IMR-90 (cell line): ENCODE measurements around the gene FBXL16. TPM values are rescaled to one million over a fixed set of nuclear protein-coding genes. Genes with fewer than 3 reads are reported as not detected.

Experiments used
- ATAC-seq: fragments of 200-7000 bp; cut with Tn5 transposase; 2 replicates; pipeline ENCODE4 v1.9.1; 2020; ENCODE audit warnings: low read depth, mild to moderate bottlenecking, moderate library complexity
- BruUV-seq: library from RNA; stranded (reverse); fragments of 400-500 nt; replicated peaks from 2 replicates; lab custom pipeline; 2021; lab: Mats Ljungman, UMichigan
- CTCF ChIA-PET: fragments of 300-600 bp; formaldehyde crosslinking; extraction: SDS; loops from one replicate; lab custom pipeline; 2021; ENCODE audit warnings: antibody characterized with exemption; lab: Yijun Ruan, JAX
- POLR2A ChIA-PET: fragments of 300-600 bp; sonication (Branson Sonifier 250); formaldehyde crosslinking; loops from one replicate; lab custom pipeline; 2022; ENCODE audit warnings: antibody characterized with exemption; ENCODE audit not compliant: unreplicated experiment; lab: Charles Lee
- DNase-seq: peaks from one replicate; pipeline ENCODE4 v3.0.0; 2013
- H2AFZ ChIP-seq: replicated peaks from 2 replicates; pipeline ENCODE3; 2013; ENCODE audit warnings: low read length, mild to moderate bottlenecking; ENCODE audit not compliant: poor library complexity
- H2AK5ac ChIP-seq: 2 replicates; pipeline ENCODE4 v1.6.1; 2013; ENCODE audit warnings: low read depth, low read length, inconsistent platforms
- H2AK9ac ChIP-seq: replicated peaks from 2 replicates; pipeline ENCODE3; 2013; ENCODE audit warnings: mild to moderate bottlenecking, low read depth, low read length, moderate library complexity; ENCODE audit not compliant: poor library complexity
- H2BK120ac ChIP-seq: 2 replicates; pipeline ENCODE4 v1.6.1; 2013; ENCODE audit warnings: low read depth, low read length, inconsistent platforms
- H2BK15ac ChIP-seq: 3 replicates; pipeline ENCODE4 v1.6.1; 2013; ENCODE audit warnings: low read depth, low read length, inconsistent platforms
- H2BK20ac ChIP-seq: 2 replicates; pipeline ENCODE4 v1.6.1; 2013; ENCODE audit warnings: low read depth, mild to moderate bottlenecking, inconsistent platforms, low read length, moderate library complexity
- H2BK5ac ChIP-seq: 2 replicates; pipeline ENCODE4 v1.6.1; 2013; ENCODE audit warnings: mild to moderate bottlenecking, low read depth, low read length, inconsistent platforms; ENCODE audit not compliant: poor library complexity, severe bottlenecking
- H3K14ac ChIP-seq: replicated peaks from 2 replicates; pipeline ENCODE4 v1.6.1; 2013; ENCODE audit warnings: low read depth, low read length, inconsistent platforms
- H3K18ac ChIP-seq: 2 replicates; pipeline ENCODE4 v1.6.1; 2013; ENCODE audit warnings: low read depth, low read length, control low read depth
- H3K23ac ChIP-seq: 2 replicates; pipeline ENCODE4 v1.6.1; 2013; ENCODE audit warnings: low read depth, low read length, inconsistent platforms
- H3K27ac ChIP-seq: 2 replicates; pipeline ENCODE4 v1.5.1; 2013; ENCODE audit warnings: mild to moderate bottlenecking, control low read depth, low read length; ENCODE audit not compliant: insufficient read depth
- H3K27me3 ChIP-seq: 2 replicates; pipeline ENCODE4 v1.6.1; 2013; ENCODE audit warnings: low read length; ENCODE audit not compliant: control insufficient read depth, insufficient read depth
- H3K36me3 ChIP-seq: 2 replicates; pipeline ENCODE4 v1.6.1; 2013; ENCODE audit warnings: low read length, mixed read lengths; ENCODE audit not compliant: control insufficient read depth, insufficient read depth
- H3K4ac ChIP-seq: 2 replicates; pipeline ENCODE4 v1.6.1; 2013; ENCODE audit warnings: low read depth, low read length, inconsistent platforms
- H3K4me1 ChIP-seq: 2 replicates; pipeline ENCODE4 v1.6.1; 2013; ENCODE audit warnings: low read length, mixed read lengths; ENCODE audit not compliant: control insufficient read depth, insufficient read depth
- H3K4me2 ChIP-seq: 2 replicates; pipeline ENCODE4 v1.6.1; 2013; ENCODE audit warnings: low read depth, mild to moderate bottlenecking, control low read depth, low read length, moderate library complexity
- H3K4me3 ChIP-seq: 2 replicates; pipeline ENCODE4 v1.5.1; 2013; ENCODE audit warnings: low read depth, mild to moderate bottlenecking, control low read depth, low read length, moderate library complexity; ENCODE audit not compliant: insufficient read depth
- H3K56ac ChIP-seq: 2 replicates; pipeline ENCODE4 v1.6.1; 2013; ENCODE audit warnings: low read length, inconsistent platforms; ENCODE audit not compliant: insufficient read depth; ENCODE audit errors: extremely low read depth
- H3K79me1 ChIP-seq, 2 experiments: 2 replicates each; pipeline ENCODE4 v1.6.1; 2013; ENCODE audit warnings: low read length in 2 of 2, inconsistent platforms in 1 of 2, low read depth in 1 of 2
- H3K9ac ChIP-seq: 2 replicates; pipeline ENCODE4 v1.6.1; 2013; ENCODE audit warnings: low read depth, low read length, control low read depth
- H3K9me1 ChIP-seq: 2 replicates; pipeline ENCODE4 v1.6.1; 2013; ENCODE audit warnings: low read length, inconsistent platforms; ENCODE audit not compliant: insufficient read depth
- H3K9me3 ChIP-seq: 2 replicates; pipeline ENCODE4 v1.6.1; 2013; ENCODE audit warnings: low read length; ENCODE audit not compliant: control insufficient read depth, insufficient read depth
- H4K20me1 ChIP-seq: 2 replicates; pipeline ENCODE4 v1.6.1; 2013; ENCODE audit warnings: low read length, inconsistent platforms; ENCODE audit not compliant: insufficient read depth
- H4K5ac ChIP-seq: 2 replicates; pipeline ENCODE4 v1.6.1; 2013; ENCODE audit warnings: mild to moderate bottlenecking, low read depth, low read length, control low read depth
- H4K8ac ChIP-seq, 2 experiments: 2 replicates each; pipeline ENCODE4 v1.6.1; 2013; ENCODE audit warnings: low read depth in 2 of 2, low read length in 2 of 2, control low read depth in 1 of 2, inconsistent platforms in 1 of 2
- H4K91ac ChIP-seq: 2 replicates; pipeline ENCODE4 v1.6.1; 2013; ENCODE audit warnings: low read depth, low read length, inconsistent platforms; ENCODE audit not compliant: insufficient read depth
- BHLHE40 ChIP-seq: fragments of 150-350 bp; IDR thresholded peaks from 2 replicates; pipeline ENCODE4 v1.6.1; 2016; ENCODE audit warnings: mild to moderate bottlenecking, low read depth, low read length
- CEBPB ChIP-seq: IDR thresholded peaks from 2 replicates; pipeline ENCODE4 v1.6.1; 2012; ENCODE audit warnings: low read depth, low read length, improper control_type of control experiment
- CHD1 ChIP-seq: IDR thresholded peaks from 2 replicates; pipeline ENCODE4 v1.6.1; 2012; ENCODE audit warnings: low read depth, low read length, improper control_type of control experiment
- CTCF ChIP-seq: conservative IDR thresholded peaks from 2 replicates; pipeline ENCODE4 v1.5.1; 2012; ENCODE audit warnings: mild to moderate bottlenecking, low read depth, low read length, improper control_type of control experiment
- ELK1 ChIP-seq: fragments of 150-350 bp; IDR thresholded peaks from 2 replicates; pipeline ENCODE4 v1.6.1; 2016; ENCODE audit warnings: low read depth, mild to moderate bottlenecking, low read length, moderate library complexity, borderline replicate concordance
- FOS ChIP-seq: fragments of 150-350 bp; IDR thresholded peaks from 2 replicates; pipeline ENCODE4 v1.6.1; 2016; ENCODE audit warnings: low read depth, low read length
- MAFK ChIP-seq: IDR thresholded peaks from 2 replicates; pipeline ENCODE4 v1.6.1; 2012; ENCODE audit warnings: low read depth, low read length, improper control_type of control experiment
- MXI1 ChIP-seq: IDR thresholded peaks from 2 replicates; pipeline ENCODE4 v1.6.1; 2012; ENCODE audit warnings: low read depth, mild to moderate bottlenecking, low read length, moderate library complexity, borderline replicate concordance
- NFE2L2 ChIP-seq: fragments of 150-350 bp; IDR thresholded peaks from 2 replicates; pipeline ENCODE4 v1.6.1; 2016; ENCODE audit warnings: low read depth, mild to moderate bottlenecking, low read length
- POLR2A ChIP-seq: IDR thresholded peaks from 2 replicates; pipeline ENCODE4 v1.6.1; 2012; ENCODE audit warnings: mild to moderate bottlenecking, low read depth, low read length
- RAD21 ChIP-seq: IDR thresholded peaks from 2 replicates; pipeline ENCODE4 v1.6.1; 2012; ENCODE audit warnings: low read length, improper control_type of control experiment
- RCOR1 ChIP-seq: IDR thresholded peaks from 2 replicates; pipeline ENCODE4 v1.6.1; 2012; ENCODE audit warnings: mild to moderate bottlenecking, low read length, improper control_type of control experiment; ENCODE audit not compliant: insufficient replicate concordance
- RFX5 ChIP-seq: IDR thresholded peaks from 2 replicates; pipeline ENCODE4 v1.8.0; 2012; ENCODE audit warnings: low read depth, mild to moderate bottlenecking, low read length, moderate library complexity
- SMC3 ChIP-seq: fragments of 150-350 bp; IDR thresholded peaks from 2 replicates; pipeline ENCODE4 v1.6.1; 2016; ENCODE audit warnings: low read depth, mild to moderate bottlenecking, antibody characterized with exemption, low read length, moderate library complexity
- USF2 ChIP-seq: fragments of 150-350 bp; IDR thresholded peaks from 2 replicates; pipeline ENCODE4 v1.6.1; 2017; ENCODE audit warnings: mild to moderate bottlenecking, antibody characterized with exemption, low read length, low read depth
- WGBS, 2 experiments: methylation state at CpG; one replicate each; pipeline versions ENCODE4 v1.1.5 to v1.1.7; 2013; ENCODE audit warnings: missing lambda C conversion rate in 2 of 2; ENCODE audit not compliant: insufficient read length in 1 of 2; ENCODE audit errors: extremely low coverage in 2 of 2; 5-methylcytosine and 5-hydroxymethylcytosine counted together
- dilution Hi-C: fragments of 300-500 bp; cut with HindIII; formaldehyde crosslinking; loops from one replicate; pipeline ENCODE4 v1.14.3; 2018; ENCODE audit warnings: low sequenced_read_pairs; ENCODE audit not compliant: unreplicated experiment
- in situ Hi-C: fragments of 300-500 bp; cut with MboI; formaldehyde crosslinking; loops from 3 replicates; pipeline ENCODE4 v1.14.3; 2019; ENCODE audit warnings: low sequenced_read_pairs, inconsistent platforms, mixed read lengths
- intact Hi-C: fragments of 100-400 bp; cut with micrococcal nuclease; formaldehyde crosslinking; loops from 2 replicates; pipeline ENCODE4 v1.10.0; 2022
- polyA plus RNA-seq, 3 experiments: library from polyadenylated mRNA; depleted of rRNA; stranded (reverse); fragments of >200 nt; gene quantifications; 2 replicates each; pipeline ENCODE4 v1.2.3, GENCODE V29; 2012; ENCODE audit warnings: low replicate concordance in 1 of 3
- total RNA-seq: library from RNA; depleted of rRNA; stranded (reverse); fragments of >200 nt; gene quantifications from 2 replicates; pipeline ENCODE4 v1.2.3, GENCODE V29; 2012

FBXL16 gene
- total and polyA plus RNA-seq, 2 of the 4 experiments (the other 2 are of a cell fraction) = 0.18 to 2.2 TPM

- H2BK120ac ChIP-seq = no peak overlapping the region
- peaks cover 15% of the 10 kb centered on the region for H3K9me1 ChIP-seq
- H4K20me1 ChIP-seq = peaks cover 40% of the 10 kb centered on the region
- intact Hi-C loops = no loop called here
- no peaks in the 10 kb centered on the region for H3K27me3 ChIP-seq
- H3K14ac ChIP-seq = no peak overlapping the region
- no peak overlapping the region for H4K8ac ChIP-seq
- DNase-seq (no peak), ATAC-seq (no peak)
- H2AK5ac ChIP-seq = no peak overlapping the region
- H3K4me3 ChIP-seq = no peak overlapping the region
- H4K91ac ChIP-seq = no peak overlapping the region
- H3K4me1 ChIP-seq = peaks cover 20% of the 10 kb centered on the region
- WGBS, 2 experiments = 72% methylated on average over 20 of the region's 57 CpGs; no CpG with 5 or more reads in 1 of the 2 experiments
- H2BK20ac ChIP-seq = no peak overlapping the region
- H4K5ac ChIP-seq = no peak overlapping the region
- no peak overlapping the region for H3K27ac ChIP-seq
- CTCF ChIA-PET = no interaction called here
- H3K4ac ChIP-seq = no peak overlapping the region
- peaks cover 29% of the 10 kb centered on the region for H3K36me3 ChIP-seq
- H3K79me1 ChIP-seq = peaks cover 9 to 35% of the 10 kb centered on the region in 2 experiments; a peak in 3 of 4 replicates
- in situ Hi-C loops = no loop called here
- POLR2A ChIA-PET = no interaction called here
- no TSS peak for BruUV-seq
- no peak overlapping the region for H3K4me2 ChIP-seq
- no peak overlapping the region for H3K56ac ChIP-seq
- no peak overlapping the region for H2AK9ac ChIP-seq
- H3K23ac ChIP-seq = no peak overlapping the region
- H2BK5ac ChIP-seq = no peak overlapping the region
- dilution Hi-C loops = no loop called here
- H3K18ac ChIP-seq = no peak overlapping the region
- H3K9me3 ChIP-seq = no peaks in the 10 kb centered on the region
- no peak overlapping the region for H2AFZ ChIP-seq
- no peak overlapping the region for H2BK15ac ChIP-seq
- H3K9ac ChIP-seq = no peak overlapping the region
- no peak for TF ChIP-seq CTCF
- TF ChIP-seq POLR2A = no peak
- TF ChIP-seq NFE2L2 = no peak
- TF ChIP-seq CHD1 = no peak
- TF ChIP-seq FOS = no peak
- no peak for TF ChIP-seq MXI1
- TF ChIP-seq ELK1 = no peak
- no peak for TF ChIP-seq CEBPB
- TF ChIP-seq RAD21 = no peak
- no peak for TF ChIP-seq MAFK
- no peak for TF ChIP-seq USF2
- TF ChIP-seq SMC3 = no peak
- no peak for TF ChIP-seq BHLHE40
- TF ChIP-seq RCOR1 = no peak
- no peak for TF ChIP-seq RFX5
Measured at GRCh38 chr16:677316-678190, 28.0 kb downstream of the FBXL16 start.
